Mesenchymal stem cell (in vitro differentiated cells and primary cell): ENCODE measurements around the gene TMEM151A.

Source experiments
- DNase-seq: peaks from one replicate; pipeline ENCODE4 v3.0.0-alpha.2; 2013
- H2AFZ ChIP-seq: one replicate; pipeline ENCODE4 v1.6.1; 2013; ENCODE audit warnings: low read depth, mild to moderate bottlenecking, control low read depth, inconsistent platforms, low read length, moderate library complexity
- H2AK5ac ChIP-seq: 2 replicates; pipeline ENCODE4 v1.6.1; 2013; ENCODE audit warnings: low read length, moderate library complexity, mild to moderate bottlenecking, inconsistent platforms; ENCODE audit not compliant: severe bottlenecking
- H2BK120ac ChIP-seq: one replicate; pipeline ENCODE4 v1.6.1; 2013; ENCODE audit warnings: low read depth, mild to moderate bottlenecking, inconsistent platforms, low read length, moderate library complexity
- H2BK12ac ChIP-seq, 2 experiments: one replicate each; pipeline ENCODE4 v1.6.1; 2013; ENCODE audit warnings: inconsistent platforms in 2 of 2, low read length in 2 of 2, mild to moderate bottlenecking in 2 of 2, moderate library complexity in 2 of 2, control low read depth in 1 of 2
- H2BK15ac ChIP-seq: one replicate; pipeline ENCODE4 v1.6.1; 2013; ENCODE audit warnings: mild to moderate bottlenecking, low read depth, inconsistent platforms; ENCODE audit not compliant: poor library complexity, severe bottlenecking
- H2BK5ac ChIP-seq: 2 replicates; pipeline ENCODE4 v1.6.1; 2013; ENCODE audit warnings: low read depth, mild to moderate bottlenecking, low read length, control low read depth, inconsistent platforms; ENCODE audit not compliant: poor library complexity, severe bottlenecking
- H3K14ac ChIP-seq, 2 experiments: one replicate each; pipeline ENCODE4 v1.6.1; 2013; ENCODE audit warnings: inconsistent platforms in 2 of 2, low read length in 2 of 2, control low read depth in 1 of 2, mild to moderate bottlenecking in 1 of 2, moderate library complexity in 1 of 2
- H3K18ac ChIP-seq, 2 experiments: one replicate each; pipeline ENCODE4 v1.6.1; 2013; ENCODE audit warnings: inconsistent platforms in 2 of 2, low read length in 2 of 2, control low read depth in 1 of 2, low read depth in 1 of 2, mild to moderate bottlenecking in 1 of 2
- H3K23ac ChIP-seq, 2 experiments: one replicate each; pipeline ENCODE4 v1.6.1; 2013; ENCODE audit warnings: inconsistent platforms in 2 of 2, low read length in 2 of 2, mild to moderate bottlenecking in 2 of 2, moderate library complexity in 2 of 2, control low read depth in 1 of 2
- H3K27ac ChIP-seq: 2 replicates; pipeline ENCODE4 v1.5.1; 2013; ENCODE audit warnings: mild to moderate bottlenecking, moderate library complexity, low read length, control low read depth, inconsistent platforms; ENCODE audit not compliant: poor library complexity, severe bottlenecking
- H3K27me3 ChIP-seq, 2 experiments: 2 replicates each; pipeline versions ENCODE4 v1.6.1 to v1.7.0; 2013; ENCODE audit warnings: low read length in 2 of 2, mild to moderate bottlenecking in 2 of 2, moderate library complexity in 2 of 2, control low read depth in 1 of 2, inconsistent platforms in 1 of 2; ENCODE audit not compliant: control insufficient read depth in 1 of 2, insufficient read depth in 1 of 2
- H3K36me3 ChIP-seq, 2 experiments: 2 replicates each; pipeline versions ENCODE4 v1.6.1 to v1.7.0; 2013; ENCODE audit warnings: low read length in 2 of 2, control low read depth in 1 of 2, inconsistent platforms in 1 of 2, low read depth in 1 of 2, mild to moderate bottlenecking in 1 of 2; ENCODE audit not compliant: insufficient read depth in 2 of 2, control insufficient read depth in 1 of 2
- H3K4ac ChIP-seq, 2 experiments: one replicate each; pipeline ENCODE4 v1.6.1; 2013; ENCODE audit warnings: inconsistent platforms in 2 of 2, low read length in 2 of 2, mild to moderate bottlenecking in 2 of 2, moderate library complexity in 2 of 2, control low read depth in 1 of 2, low read depth in 1 of 2
- H3K4me1 ChIP-seq: 2 replicates; pipeline ENCODE4 v1.6.1; 2013; ENCODE audit warnings: low read depth, low read length, control low read depth; ENCODE audit not compliant: control insufficient read depth, insufficient read depth
- H3K4me2 ChIP-seq: 2 replicates; pipeline ENCODE4 v1.6.1; 2013; ENCODE audit warnings: low read length, mild to moderate bottlenecking, inconsistent platforms; ENCODE audit not compliant: poor library complexity, severe bottlenecking
- H3K4me3 ChIP-seq, 2 experiments: 2 replicates each; pipeline versions ENCODE4 v1.5.1 to v1.7.0; 2013; ENCODE audit warnings: low read length in 2 of 2, mild to moderate bottlenecking in 2 of 2, control low read depth in 1 of 2, low read depth in 1 of 2; ENCODE audit not compliant: insufficient read depth in 1 of 2
- H3K79me1 ChIP-seq: replicated peaks from 2 replicates; pipeline ENCODE4 v1.6.1; 2013; ENCODE audit warnings: mild to moderate bottlenecking, control low read depth, low read length, inconsistent platforms; ENCODE audit not compliant: poor library complexity, severe bottlenecking
- H3K9ac ChIP-seq: 2 replicates; pipeline ENCODE4 v1.7.0; 2013; ENCODE audit warnings: mild to moderate bottlenecking, low read length, moderate library complexity
- H3K9me3 ChIP-seq: 2 replicates; pipeline ENCODE4 v1.7.0; 2013; ENCODE audit warnings: mild to moderate bottlenecking, low read length; ENCODE audit not compliant: control insufficient read depth
- H4K8ac ChIP-seq: one replicate; pipeline ENCODE4 v1.6.1; 2013; ENCODE audit warnings: inconsistent platforms, mild to moderate bottlenecking, low read length, moderate library complexity
- H4K91ac ChIP-seq: one replicate; pipeline ENCODE4 v1.6.1; 2013; ENCODE audit warnings: mild to moderate bottlenecking, low read length, inconsistent platforms
- WGBS: methylation state at CpG from one replicate; pipeline ENCODE4 v1.1.7; 2013; ENCODE audit warnings: mixed read lengths; 5-methylcytosine and 5-hydroxymethylcytosine counted together

The TMEM151A gene

DNA sequence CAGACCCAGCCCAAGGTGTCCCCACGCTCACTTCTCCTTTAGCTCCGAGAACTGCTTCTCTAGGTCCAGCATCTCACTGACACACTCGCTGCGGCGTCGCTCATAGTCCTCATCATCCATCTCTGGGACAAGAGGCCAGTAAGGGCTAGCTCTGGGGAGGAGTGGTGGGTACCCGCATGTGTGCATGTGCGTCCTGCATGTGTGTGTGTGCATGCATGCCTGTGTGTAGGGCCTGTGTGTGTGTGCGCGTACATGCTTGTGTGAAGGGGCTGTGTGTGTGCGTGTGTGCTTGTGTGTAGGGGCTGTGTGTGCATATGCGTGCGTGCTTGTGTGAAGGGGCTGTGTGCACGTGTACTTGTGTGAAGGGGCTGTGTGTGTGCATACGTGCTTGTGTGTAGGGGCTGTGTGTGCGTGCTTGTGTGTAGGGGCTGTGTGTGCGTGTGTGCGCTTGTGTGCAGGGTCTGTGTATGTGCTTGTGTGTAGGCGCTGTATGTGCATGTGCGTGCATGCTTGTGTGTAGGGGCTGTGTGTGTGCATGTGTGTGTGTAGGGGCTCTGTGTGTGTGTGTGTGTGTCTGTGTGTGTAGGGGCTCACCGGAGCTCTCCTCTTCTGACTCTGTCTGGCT, 49.9 kb downstream of the TMEM151A start:
- H3K23ac ChIP-seq: no peak overlapping the region
- H3K9me3 ChIP-seq: no peaks in the 10 kb centered on the region
- H3K4me2 ChIP-seq: no peak overlapping the region
- no peak overlapping the region for H2BK5ac ChIP-seq
- H3K18ac ChIP-seq: no peak overlapping the region
- H3K14ac ChIP-seq: no peak overlapping the region
- no peak overlapping the region for H3K4ac ChIP-seq
- H2BK15ac ChIP-seq: no peak overlapping the region
- no peaks in the 10 kb centered on the region for H3K27me3 ChIP-seq
- peaks cover 39% of the 10 kb centered on the region for H3K79me1 ChIP-seq
- H3K4me1 ChIP-seq: peaks cover 59% of the 10 kb centered on the region
- WGBS: 95% methylated on average over 18 of the region's 21 CpGs
- no peak for DNase-seq
- H3K27ac ChIP-seq: no peak overlapping the region
- no peak overlapping the region for H4K91ac ChIP-seq
- no peak overlapping the region for H2BK12ac ChIP-seq
- H3K4me3 ChIP-seq: peak overlapping the region in 1 of 2 experiments; percentile 24
- peaks cover 47 to 52% of the 10 kb centered on the region in 2 experiments for H3K36me3 ChIP-seq
- no peak overlapping the region for H2BK120ac ChIP-seq
- no peak overlapping the region for H3K9ac ChIP-seq
- H2AFZ ChIP-seq: no peak overlapping the region
- peak overlapping the region; percentile 16 for H4K8ac ChIP-seq
- H2AK5ac ChIP-seq: no peak overlapping the region

DNA sequence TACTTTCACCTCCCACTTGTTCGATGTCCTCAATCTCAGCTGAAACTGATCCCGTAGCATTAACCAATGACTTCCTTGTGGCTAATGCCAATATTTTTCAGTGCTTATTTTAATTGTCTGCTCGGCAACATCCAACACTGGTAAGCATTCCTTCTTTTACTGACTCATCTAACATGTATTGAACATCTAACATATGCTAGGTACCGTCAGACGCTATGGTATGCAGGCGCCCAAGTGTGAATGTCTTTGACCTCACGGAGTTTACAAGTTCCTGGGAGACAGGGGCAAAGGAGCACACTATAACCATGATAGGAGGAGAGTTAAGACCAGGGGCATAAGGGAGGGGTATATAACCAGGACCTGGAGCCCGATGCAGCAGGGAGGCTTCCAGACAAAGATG, 51.5 kb downstream of the TMEM151A start:
- H3K27ac ChIP-seq: peak overlapping the region; percentile 71
- H2BK12ac ChIP-seq: no peak overlapping the region
- no peaks in the 10 kb centered on the region for H3K27me3 ChIP-seq
- no peak overlapping the region for H3K4ac ChIP-seq
- H4K8ac ChIP-seq: no peak overlapping the region
- peak overlapping the region; percentile 98 for H3K9ac ChIP-seq
- H3K14ac ChIP-seq: no peak overlapping the region
- H3K18ac ChIP-seq: no peak overlapping the region
- peaks cover 41% of the 10 kb centered on the region for H3K79me1 ChIP-seq
- no peak overlapping the region for H2AFZ ChIP-seq
- no peak overlapping the region for H4K91ac ChIP-seq
- no peak overlapping the region for H2BK5ac ChIP-seq
- no peaks in the 10 kb centered on the region for H3K9me3 ChIP-seq
- H3K4me3 ChIP-seq: no peak overlapping the region
- H3K4me2 ChIP-seq: peak overlapping the region; percentile 87
- no peak overlapping the region for H3K23ac ChIP-seq
- no peak overlapping the region for H2BK120ac ChIP-seq
- H3K4me1 ChIP-seq: peaks cover 50% of the 10 kb centered on the region
- peaks cover 42 to 47% of the 10 kb centered on the region in 2 experiments for H3K36me3 ChIP-seq
- H2BK15ac ChIP-seq: no peak overlapping the region
- H2AK5ac ChIP-seq: no peak overlapping the region
- DNase-seq: no peak
- WGBS: 91% methylated on average over 8 of the region's 8 CpGs

- Histone ChIP-seq H2AFZ (peak within 1 kb of the TSS; percentile 67), H2BK12ac (no peak within 1 kb of the TSS), H3K27me3 (no peaks in the 10 kb centered on the region), H3K14ac (peak within 1 kb of the TSS in 1 of 2 experiments; percentile 68), H3K18ac (peak within 1 kb of the TSS; percentile 75 to 87), H4K91ac (peak within 1 kb of the TSS; percentile 63), H2AK5ac (peak within 1 kb of the TSS; percentile 87), H3K4me2 (peak within 1 kb of the TSS; percentile 90), H3K23ac (no peak within 1 kb of the TSS), H3K36me3 (peaks cover 26 to 34% of the 10 kb centered on the region in 2 experiments), H2BK5ac (no peak within 1 kb of the TSS), H2BK120ac (no peak within 1 kb of the TSS), H3K9ac (peak within 1 kb of the TSS; percentile 98), H3K4me3 (peak within 1 kb of the TSS; percentile 94 to 95), H3K27ac (peak within 1 kb of the TSS; percentile 69), H4K8ac (peak within 1 kb of the TSS; percentile 99), H3K4me1 (peaks cover 37% of the 10 kb centered on the region), H3K9me3 (no peaks in the 10 kb centered on the region), H3K79me1 (peaks cover 35% of the 10 kb centered on the region), H2BK15ac (no peak within 1 kb of the TSS), H3K4ac (peak within 1 kb of the TSS; percentile 68 to 71)
- peak; percentile 98 for DNase-seq
- WGBS: under 1% methylated on average over 59 of the region's 59 CpGs
Measured at GRCh38 chr11:66344550-66345315, 53.0 kb downstream of the TMEM151A start, which contains the start of gene BRMS1. TSS of gene BRMS1 (minus strand) at chr11:66345104. CDS start at chr11:66342234, 2,870 bp downstream.

- H3K18ac ChIP-seq: peak overlapping the region; percentile 58 to 61
- peak overlapping the region; percentile 99 for H4K8ac ChIP-seq
- H3K23ac ChIP-seq: no peak overlapping the region
- peaks cover 30% of the 10 kb centered on the region for H3K79me1 ChIP-seq
- H2BK5ac ChIP-seq: no peak overlapping the region
- peaks cover 37% of the 10 kb centered on the region for H3K4me1 ChIP-seq
- peak overlapping the region; percentile 98 for H3K9ac ChIP-seq
- H3K27ac ChIP-seq: peak overlapping the region; percentile 57
- peaks cover 21 to 29% of the 10 kb centered on the region in 2 experiments for H3K36me3 ChIP-seq
- peak overlapping the region; percentile 42 to 54 for H3K4ac ChIP-seq
- 32% methylated on average over 7 of the region's 7 CpGs for WGBS
- peak overlapping the region in 1 of 2 experiments; percentile 29 for H3K14ac ChIP-seq
- no peak for DNase-seq
- H2BK12ac ChIP-seq: no peak overlapping the region
- H3K4me2 ChIP-seq: peak overlapping the region; percentile 90
- H2BK15ac ChIP-seq: no peak overlapping the region
- peak overlapping the region; percentile 47 to 95 for H3K4me3 ChIP-seq
- no peaks in the 10 kb centered on the region for H3K27me3 ChIP-seq
- no peak overlapping the region for H2AK5ac ChIP-seq
- peak overlapping the region; percentile 67 for H2AFZ ChIP-seq
- no peak overlapping the region for H2BK120ac ChIP-seq
- no peaks in the 10 kb centered on the region for H3K9me3 ChIP-seq
- H4K91ac ChIP-seq: peak overlapping the region; percentile 63
Measured at GRCh38 chr11:66345316-66345649, 53.6 kb downstream of the TMEM151A start.
